CD4-positive, alpha-beta memory T cell (primary cell): ENCODE results near the gene HOXA9. TPM values are rescaled to one million over a fixed set of nuclear protein-coding genes. Genes with fewer than 3 reads are reported as not detected.
A peak's percentile ranks its signal among the peaks of the same experiment; 100 is the strongest.

ENCODE experiments used
- CTCF ChIA-PET: fragments of 350-600 bp; sonication (Branson Sonifier 250); formaldehyde crosslinking; loops from one replicate; lab custom pipeline; 2021; ENCODE audit warnings: inconsistent platforms; ENCODE audit not compliant: partially characterized antibody; lab: Charles Lee
- POLR2A ChIA-PET: fragments of 350-600 bp; sonication (Branson Sonifier 250); formaldehyde crosslinking; loops from one replicate; lab custom pipeline; 2021; ENCODE audit not compliant: partially characterized antibody; lab: Charles Lee
- DNase-seq, 5 donors: peaks; one replicate each; pipeline versions ENCODE4 v3.0.0 to v3.0.0-alpha.2; 2020 to 2022; ENCODE audit warnings: mixed read lengths in 1 of 5
- H3K27ac ChIP-seq: one replicate; pipeline ENCODE4 v1.7.0; 2013; ENCODE audit warnings: low read depth, low read length
- H3K27me3 ChIP-seq: 2 replicates; pipeline ENCODE4 v1.7.0; 2013; ENCODE audit warnings: mild to moderate bottlenecking, low read length, moderate library complexity; ENCODE audit not compliant: insufficient read depth
- H3K36me3 ChIP-seq: 2 replicates; pipeline ENCODE4 v1.7.0; 2013; ENCODE audit warnings: mild to moderate bottlenecking, low read length, moderate library complexity; ENCODE audit not compliant: insufficient read depth
- H3K4me1 ChIP-seq: 2 replicates; pipeline ENCODE4 v1.7.0; 2013; ENCODE audit warnings: mild to moderate bottlenecking, low read length, moderate library complexity; ENCODE audit not compliant: insufficient read depth
- H3K4me3 ChIP-seq, 2 donors: one replicate each; pipeline ENCODE4 v1.7.0; 2013; ENCODE audit warnings: low read length in 2 of 2, mild to moderate bottlenecking in 1 of 2
- H3K9me3 ChIP-seq, 2 donors: one replicate each; pipeline ENCODE4 v1.7.0; 2013; ENCODE audit warnings: low read length in 2 of 2, control low read depth in 1 of 2; ENCODE audit not compliant: control insufficient read depth in 1 of 2
- H3K27ac Mint-ChIP-seq, 7 donors: one replicate each; pipeline ENCODE4 v1.8.0; 2020 to 2021; ENCODE audit warnings: mixed read lengths in 7 of 7, mild to moderate bottlenecking in 6 of 7, inconsistent platforms in 3 of 7, moderate library complexity in 3 of 7
- H3K27me3 Mint-ChIP-seq, 2 donors: one replicate each; pipeline ENCODE4 v1.8.0; 2020 to 2021; ENCODE audit warnings: mixed read lengths in 2 of 2
- H3K36me3 Mint-ChIP-seq, 2 donors: one replicate each; pipeline ENCODE4 v1.8.0; 2020 to 2021; ENCODE audit warnings: mixed read lengths in 2 of 2, inconsistent platforms in 1 of 2, mild to moderate bottlenecking in 1 of 2
- H3K4me1 Mint-ChIP-seq, 4 donors: one replicate each; pipeline ENCODE4 v1.8.0; 2020 to 2021; ENCODE audit warnings: mixed read lengths in 4 of 4, mild to moderate bottlenecking in 1 of 4
- H3K4me3 Mint-ChIP-seq, 8 donors: one replicate each; pipeline ENCODE4 v1.8.0; 2020 to 2021; ENCODE audit warnings: mixed read lengths in 8 of 8, mild to moderate bottlenecking in 7 of 8, moderate library complexity in 6 of 8, inconsistent platforms in 3 of 8
- H3K9me3 Mint-ChIP-seq, 8 donors: one replicate each; pipeline ENCODE4 v1.8.0; 2020 to 2021; ENCODE audit warnings: mixed read lengths in 8 of 8, mild to moderate bottlenecking in 5 of 8, inconsistent platforms in 3 of 8, moderate library complexity in 1 of 8
- intact Hi-C: fragments of 100-400 bp; cut with micrococcal nuclease; formaldehyde crosslinking; loops from one replicate; pipeline ENCODE4 v1.15.1; 2023
- polyA plus RNA-seq, 2 donors: library from polyadenylated mRNA; unstranded; fragments of 300-500 nt; fragmentation: Illumina TruSeq; gene quantifications; one replicate each; pipeline ENCODE4 v1.2.3, GENCODE V29; 2021
- total RNA-seq, 2 experiments: library from RNA; stranded (reverse); gene quantifications; one replicate each; pipeline ENCODE4 v1.2.3, GENCODE V29; 2021

Gene HOXA9
- total and polyA plus RNA-seq, 4 experiments from 2014 or later: not detected

GRCh38 chr7:27137640-27138315 lies 27.6 kb downstream of the HOXA9 start:
- Histone ChIP-seq H3K36me3 (no peaks in the 10 kb centered on the region), H3K27ac (no peak overlapping the region), H3K4me1 (no peaks in the 10 kb centered on the region), H3K27me3 (peaks cover 9% of the 10 kb centered on the region), H3K4me3 (no peak overlapping the region), H3K9me3 (no peaks in the 10 kb centered on the region)
- no peak for DNase-seq
- Mint-ChIP-seq H3K27me3 (peaks cover 42 to 45% of the 10 kb centered on the region in 2 donors), H3K9me3 (no peaks in the 10 kb centered on the region), H3K4me3 (no peak overlapping the region), H3K4me1 (no peaks in the 10 kb centered on the region), H3K27ac (no peak overlapping the region), H3K36me3 (no peaks in the 10 kb centered on the region)
- POLR2A ChIA-PET: no interaction called here
- intact Hi-C loops: no loop called here
- CTCF ChIA-PET: no interaction called here

GRCh38 chr7:27134392-27134791 lies 30.9 kb downstream of the HOXA9 start:
- ChIA-PET POLR2A (no interaction called here), CTCF (no interaction called here)
- H3K36me3 Mint-ChIP-seq: no peaks in the 10 kb centered on the region
- no peaks in the 10 kb centered on the region for H3K36me3 ChIP-seq
- peaks cover 46 to 49% of the 10 kb centered on the region in 2 donors for H3K27me3 Mint-ChIP-seq
- H3K4me3 Mint-ChIP-seq: no peak overlapping the region
- no peak overlapping the region for H3K27ac Mint-ChIP-seq
- H3K27me3 ChIP-seq: peaks cover 12% of the 10 kb centered on the region
- H3K4me3 ChIP-seq: no peak overlapping the region
- H3K4me1 Mint-ChIP-seq: no peaks in the 10 kb centered on the region
- peak in 1 of 5 donors; percentile 33 for DNase-seq
- H3K9me3 ChIP-seq: no peaks in the 10 kb centered on the region
- H3K27ac ChIP-seq: no peak overlapping the region
- H3K9me3 Mint-ChIP-seq: no peaks in the 10 kb centered on the region
- intact Hi-C loops: no loop called here
- H3K4me1 ChIP-seq: peaks cover 6% of the 10 kb centered on the region

- ChIA-PET CTCF (no interaction called here), POLR2A (no interaction called here)
- Mint-ChIP-seq H3K4me3 (no peak overlapping the region), H3K27me3 (peaks cover 48 to 49% of the 10 kb centered on the region in 2 donors), H3K4me1 (no peaks in the 10 kb centered on the region), H3K36me3 (no peaks in the 10 kb centered on the region), H3K9me3 (no peaks in the 10 kb centered on the region), H3K27ac (peak overlapping the region in 1 of 7 donors; percentile 28)
- DNase-seq: no peak
- no peak overlapping the region for H3K27ac ChIP-seq
- intact Hi-C loops: no loop called here
- peaks cover 6% of the 10 kb centered on the region for H3K4me1 ChIP-seq
- H3K36me3 ChIP-seq: no peaks in the 10 kb centered on the region
- no peak overlapping the region for H3K4me3 ChIP-seq
- no peaks in the 10 kb centered on the region for H3K9me3 ChIP-seq
- H3K27me3 ChIP-seq: peaks cover 12% of the 10 kb centered on the region
These were observed 31.7 kb downstream of the HOXA9 start for GRCh38 chr7:27133409-27134231.

GRCh38 chr7:27132978-27133377 lies 32.4 kb downstream of the HOXA9 start:
- CTCF ChIA-PET: no interaction called here
- intact Hi-C loops: no loop called here
- H3K36me3 Mint-ChIP-seq: no peaks in the 10 kb centered on the region
- Histone ChIP-seq H3K4me1 (peaks cover 6% of the 10 kb centered on the region), H3K9me3 (no peaks in the 10 kb centered on the region), H3K36me3 (no peaks in the 10 kb centered on the region), H3K4me3 (no peak overlapping the region), H3K27ac (no peak overlapping the region), H3K27me3 (peaks cover 12% of the 10 kb centered on the region)
- no peaks in the 10 kb centered on the region for H3K4me1 Mint-ChIP-seq
- no peaks in the 10 kb centered on the region for H3K9me3 Mint-ChIP-seq
- no peak for DNase-seq
- H3K4me3 Mint-ChIP-seq: no peak overlapping the region
- POLR2A ChIA-PET: no interaction called here
- H3K27ac Mint-ChIP-seq: no peak overlapping the region
- peaks cover 42 to 49% of the 10 kb centered on the region in 2 donors for H3K27me3 Mint-ChIP-seq

GRCh38 chr7:27132214-27132613 lies 33.1 kb downstream of the HOXA9 start:
- Mint-ChIP-seq H3K4me3 (no peak overlapping the region), H3K27ac (no peak overlapping the region), H3K4me1 (no peaks in the 10 kb centered on the region), H3K36me3 (no peaks in the 10 kb centered on the region), H3K27me3 (peaks cover 38 to 48% of the 10 kb centered on the region in 2 donors), H3K9me3 (no peaks in the 10 kb centered on the region)
- Histone ChIP-seq H3K27ac (no peak overlapping the region), H3K36me3 (no peaks in the 10 kb centered on the region), H3K9me3 (no peaks in the 10 kb centered on the region), H3K4me3 (no peak overlapping the region), H3K4me1 (peaks cover 6% of the 10 kb centered on the region), H3K27me3 (peaks cover 11% of the 10 kb centered on the region)
- CTCF ChIA-PET: no interaction called here
- DNase-seq: no peak
- POLR2A ChIA-PET: no interaction called here
- intact Hi-C loops: no loop called here

GRCh38 chr7:27131390-27131819 lies 33.9 kb downstream of the HOXA9 start:
- Mint-ChIP-seq H3K4me3 (peak overlapping the region; percentile 20 to 86 (median 76)), H3K27ac (peak overlapping the region in 1 of 7 donors; percentile 69), H3K36me3 (no peaks in the 10 kb centered on the region), H3K9me3 (no peaks in the 10 kb centered on the region), H3K4me1 (no peaks in the 10 kb centered on the region), H3K27me3 (peaks cover 39 to 51% of the 10 kb centered on the region in 2 donors)
- peaks cover 6% of the 10 kb centered on the region for H3K4me1 ChIP-seq
- peak overlapping the region in 1 of 2 donors; percentile 49 for H3K4me3 ChIP-seq
- peaks cover 3% of the 10 kb centered on the region for H3K27me3 ChIP-seq
- no peak for DNase-seq
- ChIA-PET CTCF (no interaction called here), POLR2A (interaction anchor here (0.7 to 1.9 kb wide), 5 partner anchors 19 to 268 kb away, joined by 3 to 6 read pairs (median 3); no protein-coding TSS in a partner anchor)
- no peaks in the 10 kb centered on the region for H3K9me3 ChIP-seq
- H3K27ac ChIP-seq: no peak overlapping the region
- H3K36me3 ChIP-seq: no peaks in the 10 kb centered on the region
- intact Hi-C loops: no loop called here
